ENCODE results near the gene BAG3. TPM values are rescaled to one million over a fixed set of nuclear protein-coding genes. Genes with fewer than 3 reads are reported as not detected.
A peak's percentile ranks its signal among the peaks of the same experiment; 100 is the strongest.

BAG3 gene
- total and polyA plus RNA-seq, 10 donors: 2.1 to 36.0 (median 16.7) TPM

DNA sequence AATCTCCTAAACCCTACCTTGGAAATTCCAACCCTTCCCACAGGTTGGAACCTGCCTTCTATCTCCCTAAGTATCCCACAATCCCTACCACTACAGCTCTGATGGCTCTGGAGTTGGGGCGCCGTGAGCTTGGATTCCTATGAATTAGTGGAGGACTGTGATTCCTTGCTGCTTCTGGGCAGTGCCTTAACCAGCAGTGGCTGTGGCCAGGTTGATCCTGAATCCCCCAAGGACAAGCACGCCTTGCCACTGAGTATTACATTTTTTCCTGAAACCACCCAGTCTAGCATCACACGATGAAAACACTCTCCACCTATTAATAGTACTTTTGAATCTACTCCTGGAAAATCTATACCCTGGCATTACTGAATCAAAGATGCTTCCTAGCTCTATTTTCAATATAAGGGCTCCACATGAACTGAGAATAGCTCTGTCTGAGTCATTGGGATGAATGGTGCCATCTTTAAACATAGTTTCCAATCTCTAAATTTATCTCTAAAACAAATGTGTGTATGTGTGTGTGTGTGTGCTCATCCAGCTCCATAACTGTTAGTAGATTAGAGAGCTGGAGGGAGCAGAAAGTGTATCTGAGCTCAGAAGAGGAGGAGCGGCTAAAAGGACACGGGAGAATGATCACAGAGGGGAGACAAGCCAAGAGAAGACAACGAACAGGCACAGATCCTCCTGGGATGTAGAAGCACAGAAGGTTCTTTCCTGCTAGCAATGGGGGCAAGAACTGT is 62.7 kb downstream of the BAG3 start:
- WGBS, 5 donors: 78 to 84% (median 79%) methylated on average over 7 of the region's 7 CpGs

DNA sequence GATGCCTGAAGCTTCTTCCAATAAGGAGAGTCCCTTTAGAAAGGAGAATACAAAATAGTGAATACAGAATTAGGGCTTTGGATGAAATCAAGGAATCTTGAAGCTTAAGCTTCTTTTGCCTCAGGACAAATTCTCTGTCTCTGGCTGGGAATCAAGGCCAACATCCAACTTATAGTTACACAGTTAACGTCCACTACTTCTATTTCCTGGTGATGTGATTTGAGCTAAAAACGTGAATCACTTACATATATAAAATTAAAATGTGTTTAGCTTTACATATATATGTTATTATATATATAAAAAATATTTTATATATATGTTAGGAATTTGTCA is 63.3 kb downstream of the BAG3 start:
- Histone ChIP-seq H3K36me3 (no peaks in the 10 kb centered on the region), H3K9me3 (peaks cover 0 to 12% (median 4%) of the 10 kb centered on the region in 8 donors), H3K27ac (no peak overlapping the region), H3K4me1 (peaks cover 0 to 7% (median 3%) of the 10 kb centered on the region in 6 donors), H3K27me3 (replicated peaks in 1 of 7) (no peaks in the 10 kb centered on the region), H3K4me3 (no peak overlapping the region)
- no peak for TF ChIP-seq POLR2AphosphoS5 (IDR thresholded peaks at IDR 0.05)
- TF ChIP-seq POLR2A (IDR thresholded peaks at IDR 0.05): no peak
- intact Hi-C loops (cut with DNase I; ENCODE audit: low total_unique reads): no loop called here
- no peak for DNase-seq
- WGBS, 5 donors: 66 to 86% (median 76%) methylated on average over 2 of the region's 2 CpGs

More for the DNA sequence above, 62.7 kb downstream of the BAG3 start:
- TF ChIP-seq, protein P1, sequence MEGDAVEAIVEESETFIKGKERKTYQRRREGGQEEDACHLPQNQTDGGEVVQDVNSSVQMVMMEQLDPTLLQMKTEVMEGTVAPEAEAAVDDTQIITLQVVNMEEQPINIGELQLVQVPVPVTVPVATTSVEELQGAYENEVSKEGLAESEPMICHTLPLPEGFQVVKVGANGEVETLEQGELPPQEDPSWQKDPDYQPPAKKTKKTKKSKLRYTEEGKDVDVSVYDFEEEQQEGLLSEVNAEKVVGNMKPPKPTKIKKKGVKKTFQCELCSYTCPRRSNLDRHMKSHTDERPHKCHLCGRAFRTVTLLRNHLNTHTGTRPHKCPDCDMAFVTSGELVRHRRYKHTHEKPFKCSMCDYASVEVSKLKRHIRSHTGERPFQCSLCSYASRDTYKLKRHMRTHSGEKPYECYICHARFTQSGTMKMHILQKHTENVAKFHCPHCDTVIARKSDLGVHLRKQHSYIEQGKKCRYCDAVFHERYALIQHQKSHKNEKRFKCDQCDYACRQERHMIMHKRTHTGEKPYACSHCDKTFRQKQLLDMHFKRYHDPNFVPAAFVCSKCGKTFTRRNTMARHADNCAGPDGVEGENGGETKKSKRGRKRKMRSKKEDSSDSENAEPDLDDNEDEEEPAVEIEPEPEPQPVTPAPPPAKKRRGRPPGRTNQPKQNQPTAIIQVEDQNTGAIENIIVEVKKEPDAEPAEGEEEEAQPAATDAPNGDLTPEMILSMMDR (IDR thresholded peaks at IDR 0.05 in 8 of 11, conservative IDR thresholded peaks at IDR 0.05 in 3 of 11): no peak
- no peak for TF ChIP-seq POLR2A (IDR thresholded peaks at IDR 0.05)
- no peak for TF ChIP-seq POLR2AphosphoS5 (IDR thresholded peaks at IDR 0.05)
- H3K36me3 ChIP-seq: no peaks in the 10 kb centered on the region
- H3K27ac ChIP-seq: no peak overlapping the region
- no peak for DNase-seq
- H3K4me3 ChIP-seq: no peak overlapping the region
- H3K27me3 ChIP-seq (replicated peaks in 1 of 7): no peaks in the 10 kb centered on the region
- intact Hi-C loops (cut with DNase I; ENCODE audit: low total_unique reads): no loop called here
- H3K9me3 ChIP-seq: peaks cover 0 to 12% (median 4%) of the 10 kb centered on the region in 8 donors
- peaks cover 0 to 12% (median 8%) of the 10 kb centered on the region in 6 donors for H3K4me1 ChIP-seq

DNA sequence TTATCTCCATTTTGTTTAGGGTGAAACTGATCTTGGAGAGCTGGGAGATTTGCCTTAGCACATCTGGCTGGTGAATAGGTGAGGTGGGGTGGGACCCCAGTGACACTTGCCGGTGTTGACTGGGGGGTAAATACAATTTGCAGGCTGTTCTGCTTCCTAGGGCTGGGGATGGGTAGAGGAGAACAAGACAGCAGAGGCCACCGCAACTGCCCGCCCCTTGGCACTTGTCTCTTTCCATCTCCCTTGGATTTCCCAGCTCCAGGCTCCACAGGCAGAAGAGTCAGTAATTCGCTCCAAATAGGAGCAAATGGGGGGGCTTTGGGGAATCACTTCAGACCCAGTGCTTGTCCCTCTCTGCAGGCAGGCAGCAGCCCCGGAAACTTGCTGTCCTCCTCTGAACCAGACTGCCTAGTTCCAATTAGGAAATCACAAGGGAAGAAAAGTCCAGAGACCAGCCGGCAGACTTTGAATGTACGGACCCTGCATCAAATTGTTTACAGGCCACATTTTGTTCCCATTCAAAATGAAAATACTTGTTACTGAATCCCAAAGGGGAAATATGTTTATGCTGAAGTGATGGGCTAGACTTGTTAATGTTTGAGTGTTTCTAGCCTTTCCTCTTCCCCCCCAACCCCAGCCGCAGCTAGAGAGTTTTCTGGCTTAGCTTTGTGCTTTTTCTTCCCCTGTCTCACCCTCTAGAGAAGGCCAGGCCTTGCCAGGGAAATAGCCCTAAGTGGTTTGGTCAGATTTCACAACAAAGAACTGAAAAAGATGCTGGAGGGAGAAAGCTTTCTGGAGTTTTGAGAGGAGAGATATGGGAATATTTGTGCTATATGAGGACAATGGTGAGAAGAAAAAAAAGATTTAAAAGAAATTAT is 64.7 kb downstream of the BAG3 start:
- intact Hi-C loops (cut with DNase I; ENCODE audit: low total_unique reads): no loop called here
- TF ChIP-seq POLR2AphosphoS5 (IDR thresholded peaks at IDR 0.05) (no peak), POLR2A (IDR thresholded peaks at IDR 0.05) (no peak)
- TF ChIP-seq, protein P1 (IDR thresholded peaks at IDR 0.05 in 8 of 11, conservative IDR thresholded peaks at IDR 0.05 in 3 of 11): no peak
- Histone ChIP-seq H3K4me3 (no peak overlapping the region), H3K27me3 (replicated peaks in 1 of 7) (no peaks in the 10 kb centered on the region), H3K4me1 (no peaks in the 10 kb centered on the region), H3K36me3 (no peaks in the 10 kb centered on the region), H3K27ac (no peak overlapping the region), H3K9me3 (peaks cover 0 to 8% (median 3%) of the 10 kb centered on the region in 8 donors)
- DNase-seq: no peak
- 76 to 88% (median 85%) methylated on average over 8 of the region's 8 CpGs for WGBS, 5 donors

DNA sequence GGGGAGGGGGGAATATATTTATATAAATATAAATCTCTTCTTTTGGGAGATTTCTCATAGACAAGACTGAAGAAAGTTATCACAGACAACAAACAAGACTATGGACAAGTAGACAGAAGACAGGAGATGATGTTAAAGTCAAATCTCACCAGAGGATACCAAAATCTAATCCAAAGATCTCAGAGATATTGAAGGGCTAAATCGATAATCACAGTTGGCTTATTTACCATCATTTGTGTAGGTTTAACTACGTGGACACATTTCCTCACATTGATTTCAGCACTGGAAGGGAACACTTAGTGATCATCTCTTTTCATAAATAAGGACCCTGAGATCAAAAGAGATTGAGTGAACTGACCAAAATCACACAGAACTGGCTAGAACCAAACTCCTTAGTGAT is 72.0 kb downstream of the BAG3 start:
- Histone ChIP-seq H3K4me3 (no peak overlapping the region), H3K27me3 (replicated peaks in 1 of 7) (no peaks in the 10 kb centered on the region), H3K36me3 (no peaks in the 10 kb centered on the region), H3K4me1 (peaks cover 16 to 44% (median 38%) of the 10 kb centered on the region in 6 donors), H3K9me3 (no peaks in the 10 kb centered on the region), H3K27ac (peak overlapping the region in 3 of 8 donors; percentile 92 to 95 (median 94))
- DNase-seq: no peak
- WGBS, 5 donors: 80 to 96% (median 92%) methylated on average over 2 of the region's 2 CpGs
- TF ChIP-seq POLR2A (IDR thresholded peaks at IDR 0.05): no peak
- TF ChIP-seq, protein P1 (IDR thresholded peaks at IDR 0.05 in 8 of 11, conservative IDR thresholded peaks at IDR 0.05 in 3 of 11): no peak
- TF ChIP-seq POLR2AphosphoS5 (IDR thresholded peaks at IDR 0.05): no peak
- intact Hi-C loops (cut with DNase I; ENCODE audit: low total_unique reads): no loop called here
